K562 (cell line): Measurements from ENCODE around the gene MRPS5. TPM values are rescaled to one million over a fixed set of nuclear protein-coding genes. Genes with fewer than 3 reads are reported as not detected.
A peak's percentile ranks its signal among the peaks of the same experiment; 100 is the strongest.

ENCODE experiments used
- ARNT ChIP-seq, 2 experiments: fragments of 450-650 bp; IDR thresholded peaks; 2 replicates each; pipeline ENCODE4 v1.6.1; 2016; ENCODE audit warnings: mild to moderate bottlenecking in 1 of 2
- ATF7 ChIP-seq: fragments of 450-650 bp; IDR thresholded peaks from 2 replicates; pipeline ENCODE4 v1.7.1; 2014; ENCODE audit warnings: mild to moderate bottlenecking, moderate library complexity
- BRD9 ChIP-seq: fragments of 450-650 bp; IDR thresholded peaks from 2 replicates; pipeline ENCODE4 v1.6.1; 2018; ENCODE audit warnings: low read depth; ENCODE audit not compliant: partially characterized antibody
- CXXC5 ChIP-seq: fragments of 250-450 bp; sonication (Bioruptor Pico); IDR thresholded peaks from 2 replicates; pipeline ENCODE4 v1.8.0; 2022; ENCODE audit warnings: inconsistent platforms, mild to moderate bottlenecking, moderate library complexity
- MCM2 ChIP-seq: fragments of 450-650 bp; IDR thresholded peaks from 2 replicates; pipeline ENCODE4 v1.6.1; 2017; ENCODE audit warnings: low read depth, mild to moderate bottlenecking
- ZNF324 ChIP-seq: fragments of 250-450 bp; sonication (Bioruptor Pico); IDR thresholded peaks from 2 replicates; pipeline ENCODE4 v1.4.0; 2020; ENCODE audit warnings: mild to moderate bottlenecking
- polyA plus RNA-seq, 8 experiments: library from polyadenylated mRNA; depleted of rRNA in 4 of 8; stranded (reverse) in 5 of 8; unstranded in 3 of 8; fragments of >200 nt; fragmentation: Nextera tagmentation in 2 of 8; fragmentation: Illumina TruSeq in 1 of 8; extraction: Ambion mirVana in 2 of 8; extraction: Trizol in 1 of 8; gene quantifications; 2 replicates each; pipeline versions ENCODE4 v1.2.1 to v1.2.3, GENCODE V29; 2011 to 2014; ENCODE audit warnings: inconsistent platforms in 1 of 8, missing spikeins in 1 of 8
- total RNA-seq, 7 experiments: library from RNA; depleted of rRNA in 6 of 7; stranded (reverse); fragments of >200 nt in 6 of 7; fragmentation: Illumina TruSeq in 2 of 7; extraction: Trizol in 2 of 7; gene quantifications; 2 replicates each; pipeline versions ENCODE4 v1.2.1 to v1.2.3, GENCODE V29; 2011 to 2021; ENCODE audit warnings: low replicate concordance in 1 of 7
- TF ChIP-seq, protein P1 (sequence below): sonication (generic); formaldehyde crosslinking; IDR thresholded peaks from 2 replicates; pipeline ENCODE4 v1.8.0; 2023; ENCODE audit warnings: missing genetic modification reagents, mild to moderate bottlenecking, borderline replicate concordance
- TF ChIP-seq, protein P2 (sequence below): fragments of 450-650 bp; IDR thresholded peaks from 2 replicates; pipeline ENCODE4 v1.6.1; 2018; ENCODE audit not compliant: partially characterized antibody
- TF ChIP-seq, protein P3 (sequence below): sonication (generic); formaldehyde crosslinking; IDR thresholded peaks from 2 replicates; pipeline ENCODE4 v1.8.0; 2022; ENCODE audit warnings: mild to moderate bottlenecking, missing genetic modification reagents
- TF ChIP-seq, protein P4 (sequence below): sonication (generic); formaldehyde crosslinking; IDR thresholded peaks from 2 replicates; pipeline ENCODE4 v1.8.0; 2023; ENCODE audit warnings: mild to moderate bottlenecking, missing genetic modification reagents
- TF ChIP-seq, protein P5 (sequence below): fragments of 450-650 bp; IDR thresholded peaks from 2 replicates; pipeline ENCODE4 v1.7.0; 2016; ENCODE audit warnings: borderline replicate concordance

MRPS5 gene
- total and polyA plus RNA-seq, 9 of the 15 experiments (the other 6 are each of a cell fraction or from before 2014, with no cell fraction given), result 85.0 to 162 (median 118) TPM

DNA sequence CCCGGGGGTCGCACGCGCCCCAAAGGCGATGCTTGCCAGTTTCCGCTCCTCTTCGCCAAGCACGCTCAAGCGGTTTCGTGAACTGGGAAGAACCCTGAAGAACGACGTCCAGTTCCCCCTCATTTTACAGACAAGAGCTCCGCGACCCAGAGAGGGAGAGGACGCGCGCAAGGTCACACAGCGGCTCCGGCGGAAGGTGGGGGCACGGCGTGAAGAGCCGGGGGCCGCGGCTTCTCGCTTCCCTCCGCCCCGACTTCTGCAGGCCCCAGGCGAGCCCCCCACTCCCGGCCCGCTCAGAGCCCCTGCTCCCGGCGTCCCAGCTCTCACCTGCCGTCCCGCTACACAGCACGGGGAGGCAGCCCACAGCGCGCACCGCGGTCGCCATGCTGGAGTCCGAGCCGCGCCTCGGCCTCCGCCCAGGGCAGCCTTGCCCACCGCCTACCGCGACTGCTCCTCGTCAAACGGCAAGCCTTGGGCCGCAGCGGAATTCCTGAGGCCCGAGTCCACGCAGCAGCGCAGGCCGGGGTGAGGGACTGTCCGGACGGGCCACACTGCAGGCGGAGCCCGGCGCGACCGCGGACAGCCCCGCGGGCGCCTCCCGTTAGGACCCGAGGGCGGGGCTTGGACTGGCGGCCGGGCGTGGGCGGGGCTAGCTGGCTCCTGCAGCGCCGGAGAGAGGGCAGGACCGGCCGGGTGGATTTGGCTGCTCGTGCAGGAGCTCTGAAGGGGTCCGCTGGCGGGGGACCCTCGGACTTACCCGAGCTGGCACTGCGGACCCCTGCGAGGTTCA, at the start of gene MRPS5 (continued):
- TF ChIP-seq, protein P1, sequence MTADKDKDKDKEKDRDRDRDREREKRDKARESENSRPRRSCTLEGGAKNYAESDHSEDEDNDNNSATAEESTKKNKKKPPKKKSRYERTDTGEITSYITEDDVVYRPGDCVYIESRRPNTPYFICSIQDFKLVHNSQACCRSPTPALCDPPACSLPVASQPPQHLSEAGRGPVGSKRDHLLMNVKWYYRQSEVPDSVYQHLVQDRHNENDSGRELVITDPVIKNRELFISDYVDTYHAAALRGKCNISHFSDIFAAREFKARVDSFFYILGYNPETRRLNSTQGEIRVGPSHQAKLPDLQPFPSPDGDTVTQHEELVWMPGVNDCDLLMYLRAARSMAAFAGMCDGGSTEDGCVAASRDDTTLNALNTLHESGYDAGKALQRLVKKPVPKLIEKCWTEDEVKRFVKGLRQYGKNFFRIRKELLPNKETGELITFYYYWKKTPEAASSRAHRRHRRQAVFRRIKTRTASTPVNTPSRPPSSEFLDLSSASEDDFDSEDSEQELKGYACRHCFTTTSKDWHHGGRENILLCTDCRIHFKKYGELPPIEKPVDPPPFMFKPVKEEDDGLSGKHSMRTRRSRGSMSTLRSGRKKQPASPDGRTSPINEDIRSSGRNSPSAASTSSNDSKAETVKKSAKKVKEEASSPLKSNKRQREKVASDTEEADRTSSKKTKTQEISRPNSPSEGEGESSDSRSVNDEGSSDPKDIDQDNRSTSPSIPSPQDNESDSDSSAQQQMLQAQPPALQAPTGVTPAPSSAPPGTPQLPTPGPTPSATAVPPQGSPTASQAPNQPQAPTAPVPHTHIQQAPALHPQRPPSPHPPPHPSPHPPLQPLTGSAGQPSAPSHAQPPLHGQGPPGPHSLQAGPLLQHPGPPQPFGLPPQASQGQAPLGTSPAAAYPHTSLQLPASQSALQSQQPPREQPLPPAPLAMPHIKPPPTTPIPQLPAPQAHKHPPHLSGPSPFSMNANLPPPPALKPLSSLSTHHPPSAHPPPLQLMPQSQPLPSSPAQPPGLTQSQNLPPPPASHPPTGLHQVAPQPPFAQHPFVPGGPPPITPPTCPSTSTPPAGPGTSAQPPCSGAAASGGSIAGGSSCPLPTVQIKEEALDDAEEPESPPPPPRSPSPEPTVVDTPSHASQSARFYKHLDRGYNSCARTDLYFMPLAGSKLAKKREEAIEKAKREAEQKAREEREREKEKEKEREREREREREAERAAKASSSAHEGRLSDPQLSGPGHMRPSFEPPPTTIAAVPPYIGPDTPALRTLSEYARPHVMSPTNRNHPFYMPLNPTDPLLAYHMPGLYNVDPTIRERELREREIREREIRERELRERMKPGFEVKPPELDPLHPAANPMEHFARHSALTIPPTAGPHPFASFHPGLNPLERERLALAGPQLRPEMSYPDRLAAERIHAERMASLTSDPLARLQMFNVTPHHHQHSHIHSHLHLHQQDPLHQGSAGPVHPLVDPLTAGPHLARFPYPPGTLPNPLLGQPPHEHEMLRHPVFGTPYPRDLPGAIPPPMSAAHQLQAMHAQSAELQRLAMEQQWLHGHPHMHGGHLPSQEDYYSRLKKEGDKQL, result no peak
- TF ChIP-seq, protein P2, sequence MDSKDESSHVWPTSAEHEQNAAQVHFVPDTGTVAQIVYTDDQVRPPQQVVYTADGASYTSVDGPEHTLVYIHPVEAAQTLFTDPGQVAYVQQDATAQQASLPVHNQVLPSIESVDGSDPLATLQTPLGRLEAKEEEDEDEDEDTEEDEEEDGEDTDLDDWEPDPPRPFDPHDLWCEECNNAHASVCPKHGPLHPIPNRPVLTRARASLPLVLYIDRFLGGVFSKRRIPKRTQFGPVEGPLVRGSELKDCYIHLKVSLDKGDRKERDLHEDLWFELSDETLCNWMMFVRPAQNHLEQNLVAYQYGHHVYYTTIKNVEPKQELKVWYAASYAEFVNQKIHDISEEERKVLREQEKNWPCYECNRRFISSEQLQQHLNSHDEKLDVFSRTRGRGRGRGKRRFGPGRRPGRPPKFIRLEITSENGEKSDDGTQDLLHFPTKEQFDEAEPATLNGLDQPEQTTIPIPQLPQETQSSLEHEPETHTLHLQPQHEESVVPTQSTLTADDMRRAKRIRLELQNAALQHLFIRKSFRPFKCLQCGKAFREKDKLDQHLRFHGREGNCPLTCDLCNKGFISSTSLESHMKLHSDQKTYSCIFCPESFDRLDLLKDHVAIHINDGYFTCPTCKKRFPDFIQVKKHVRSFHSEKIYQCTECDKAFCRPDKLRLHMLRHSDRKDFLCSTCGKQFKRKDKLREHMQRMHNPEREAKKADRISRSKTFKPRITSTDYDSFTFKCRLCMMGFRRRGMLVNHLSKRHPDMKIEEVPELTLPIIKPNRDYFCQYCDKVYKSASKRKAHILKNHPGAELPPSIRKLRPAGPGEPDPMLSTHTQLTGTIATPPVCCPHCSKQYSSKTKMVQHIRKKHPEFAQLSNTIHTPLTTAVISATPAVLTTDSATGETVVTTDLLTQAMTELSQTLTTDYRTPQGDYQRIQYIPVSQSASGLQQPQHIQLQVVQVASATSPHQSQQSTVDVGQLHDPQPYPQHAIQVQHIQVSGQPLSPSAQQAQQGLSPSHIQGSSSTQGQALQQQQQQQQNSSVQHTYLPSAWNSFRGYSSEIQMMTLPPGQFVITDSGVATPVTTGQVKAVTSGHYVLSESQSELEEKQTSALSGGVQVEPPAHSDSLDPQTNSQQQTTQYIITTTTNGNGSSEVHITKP, result no peak
- TF ChIP-seq ZNF324 (CRISPR knock-in tag), result no peak
- peak; percentile 69; the same call in 1 of the 2 replicates for TF ChIP-seq ATF7
- TF ChIP-seq ARNT (IDR thresholded peaks at IDR 0.05), result no peak
- TF ChIP-seq, protein P3, sequence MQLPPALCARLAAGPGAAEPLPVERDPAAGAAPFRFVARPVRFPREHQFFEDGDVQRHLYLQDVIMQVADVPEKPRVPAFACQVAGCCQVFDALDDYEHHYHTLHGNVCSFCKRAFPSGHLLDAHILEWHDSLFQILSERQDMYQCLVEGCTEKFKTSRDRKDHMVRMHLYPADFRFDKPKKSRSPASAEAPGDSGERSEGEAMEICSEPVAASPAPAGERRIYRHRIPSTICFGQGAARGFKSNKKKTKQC (CRISPR knock-in tag), result peak; percentile 61; the same call in 1 of the 2 replicates
- TF ChIP-seq CXXC5 (CRISPR knock-in tag), result peak; percentile 77
- TF ChIP-seq, protein P4, sequence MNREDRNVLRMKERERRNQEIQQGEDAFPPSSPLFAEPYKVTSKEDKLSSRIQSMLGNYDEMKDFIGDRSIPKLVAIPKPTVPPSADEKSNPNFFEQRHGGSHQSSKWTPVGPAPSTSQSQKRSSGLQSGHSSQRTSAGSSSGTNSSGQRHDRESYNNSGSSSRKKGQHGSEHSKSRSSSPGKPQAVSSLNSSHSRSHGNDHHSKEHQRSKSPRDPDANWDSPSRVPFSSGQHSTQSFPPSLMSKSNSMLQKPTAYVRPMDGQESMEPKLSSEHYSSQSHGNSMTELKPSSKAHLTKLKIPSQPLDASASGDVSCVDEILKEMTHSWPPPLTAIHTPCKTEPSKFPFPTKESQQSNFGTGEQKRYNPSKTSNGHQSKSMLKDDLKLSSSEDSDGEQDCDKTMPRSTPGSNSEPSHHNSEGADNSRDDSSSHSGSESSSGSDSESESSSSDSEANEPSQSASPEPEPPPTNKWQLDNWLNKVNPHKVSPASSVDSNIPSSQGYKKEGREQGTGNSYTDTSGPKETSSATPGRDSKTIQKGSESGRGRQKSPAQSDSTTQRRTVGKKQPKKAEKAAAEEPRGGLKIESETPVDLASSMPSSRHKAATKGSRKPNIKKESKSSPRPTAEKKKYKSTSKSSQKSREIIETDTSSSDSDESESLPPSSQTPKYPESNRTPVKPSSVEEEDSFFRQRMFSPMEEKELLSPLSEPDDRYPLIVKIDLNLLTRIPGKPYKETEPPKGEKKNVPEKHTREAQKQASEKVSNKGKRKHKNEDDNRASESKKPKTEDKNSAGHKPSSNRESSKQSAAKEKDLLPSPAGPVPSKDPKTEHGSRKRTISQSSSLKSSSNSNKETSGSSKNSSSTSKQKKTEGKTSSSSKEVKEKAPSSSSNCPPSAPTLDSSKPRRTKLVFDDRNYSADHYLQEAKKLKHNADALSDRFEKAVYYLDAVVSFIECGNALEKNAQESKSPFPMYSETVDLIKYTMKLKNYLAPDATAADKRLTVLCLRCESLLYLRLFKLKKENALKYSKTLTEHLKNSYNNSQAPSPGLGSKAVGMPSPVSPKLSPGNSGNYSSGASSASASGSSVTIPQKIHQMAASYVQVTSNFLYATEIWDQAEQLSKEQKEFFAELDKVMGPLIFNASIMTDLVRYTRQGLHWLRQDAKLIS, result peak; percentile 87
- TF ChIP-seq, protein P5, sequence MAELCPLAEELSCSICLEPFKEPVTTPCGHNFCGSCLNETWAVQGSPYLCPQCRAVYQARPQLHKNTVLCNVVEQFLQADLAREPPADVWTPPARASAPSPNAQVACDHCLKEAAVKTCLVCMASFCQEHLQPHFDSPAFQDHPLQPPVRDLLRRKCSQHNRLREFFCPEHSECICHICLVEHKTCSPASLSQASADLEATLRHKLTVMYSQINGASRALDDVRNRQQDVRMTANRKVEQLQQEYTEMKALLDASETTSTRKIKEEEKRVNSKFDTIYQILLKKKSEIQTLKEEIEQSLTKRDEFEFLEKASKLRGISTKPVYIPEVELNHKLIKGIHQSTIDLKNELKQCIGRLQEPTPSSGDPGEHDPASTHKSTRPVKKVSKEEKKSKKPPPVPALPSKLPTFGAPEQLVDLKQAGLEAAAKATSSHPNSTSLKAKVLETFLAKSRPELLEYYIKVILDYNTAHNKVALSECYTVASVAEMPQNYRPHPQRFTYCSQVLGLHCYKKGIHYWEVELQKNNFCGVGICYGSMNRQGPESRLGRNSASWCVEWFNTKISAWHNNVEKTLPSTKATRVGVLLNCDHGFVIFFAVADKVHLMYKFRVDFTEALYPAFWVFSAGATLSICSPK, result no peak
- peak; percentile 88 for TF ChIP-seq BRD9
- no peak for TF ChIP-seq MCM2
